HEK293 (cell line): ENCODE results near the gene MAGI2.

Experiments
- CTCF ChIA-PET: fragments of 350-600 bp; formaldehyde crosslinking; extraction: SDS; loops from one replicate; lab custom pipeline; 2021; ENCODE audit warnings: antibody characterized with exemption; lab: Yijun Ruan, JAX
- POLR2A ChIA-PET: fragments of 300-600 bp; formaldehyde crosslinking; extraction: SDS; loops from one replicate; lab custom pipeline; 2020; ENCODE audit warnings: antibody characterized with exemption, inconsistent platforms; lab: Yijun Ruan, JAX
- H3K27ac ChIP-seq: fragments of 200-500 bp; sonication (Bioruptor generic); 2 replicates; pipeline ENCODE4 v1.5.1; 2014; ENCODE audit warnings: low read depth, low read length, control low read depth, inconsistent platforms; ENCODE audit errors: extremely low read depth
- H3K36me3 ChIP-seq, 2 experiments: fragments of 200-500 bp in 1 of 2; sonication (Bioruptor generic) in 1 of 2; 1 replicate in 1 of 2; 2 replicates in 1 of 2; pipeline ENCODE4 v1.5.1; 2014 to 2017; ENCODE audit warnings: inconsistent platforms in 2 of 2, low read length in 2 of 2; ENCODE audit not compliant: control insufficient read depth in 2 of 2, insufficient read depth in 1 of 2
- H3K4me1 ChIP-seq: fragments of 200-500 bp; sonication (Bioruptor generic); 2 replicates; pipeline ENCODE4 v1.5.1; 2014; ENCODE audit warnings: mild to moderate bottlenecking, low read length, inconsistent platforms; ENCODE audit not compliant: control insufficient read depth, insufficient read depth
- H3K4me3 ChIP-seq: 2 replicates; pipeline ENCODE4 v1.5.1; 2011; ENCODE audit warnings: low read depth, mild to moderate bottlenecking, control low read depth, low read length, moderate library complexity
- H3K9me3 ChIP-seq: fragments of 200-500 bp; sonication (Bioruptor generic); 2 replicates; pipeline ENCODE4 v1.5.1; 2014; ENCODE audit warnings: low read depth, low read length, inconsistent platforms; ENCODE audit not compliant: control insufficient read depth, insufficient read depth
- GLIS1 ChIP-seq: fragments of 450-650 bp; formaldehyde crosslinking; IDR thresholded peaks from 2 replicates; pipeline ENCODE4 v1.5.1; 2016; ENCODE audit warnings: missing biosample characterization, missing genetic modification characterization
- KLF17 ChIP-seq: fragments of 450-650 bp; formaldehyde crosslinking; IDR thresholded peaks from 2 replicates; pipeline ENCODE4 v1.5.1; 2016; ENCODE audit warnings: missing biosample characterization, missing genetic modification characterization
- MYNN ChIP-seq: fragments of 450-650 bp; formaldehyde crosslinking; IDR thresholded peaks from 2 replicates; pipeline ENCODE4 v1.5.1; 2016; ENCODE audit warnings: missing biosample characterization, missing genetic modification characterization, borderline replicate concordance
- PATZ1 ChIP-seq: fragments of 450-650 bp; formaldehyde crosslinking; IDR thresholded peaks from 2 replicates; pipeline ENCODE4 v1.5.1; 2016; ENCODE audit warnings: missing biosample characterization, missing genetic modification characterization
- PBX3 ChIP-seq: sonication (generic); formaldehyde crosslinking; IDR thresholded peaks from 2 replicates; pipeline ENCODE4 v1.8.1; 2022; ENCODE audit warnings: mild to moderate bottlenecking, moderate library complexity, missing genetic modification reagents
- PRDM4 ChIP-seq: fragments of 450-650 bp; formaldehyde crosslinking; IDR thresholded peaks from 2 replicates; pipeline ENCODE4 v1.5.1; 2017; ENCODE audit warnings: missing biosample characterization, missing genetic modification characterization
- SALL2 ChIP-seq: fragments of 450-650 bp; formaldehyde crosslinking; IDR thresholded peaks from 2 replicates; pipeline ENCODE4 v1.5.0; 2017; ENCODE audit warnings: missing biosample characterization, mild to moderate bottlenecking, missing genetic modification characterization, borderline replicate concordance
- YY1 ChIP-seq: fragments of 450-650 bp; formaldehyde crosslinking; IDR thresholded peaks from 2 replicates; pipeline ENCODE4 v1.5.1; 2018; ENCODE audit warnings: missing biosample characterization, missing genetic modification characterization
- ZBTB10 ChIP-seq: fragments of 450-650 bp; formaldehyde crosslinking; IDR thresholded peaks from 2 replicates; pipeline ENCODE4 v1.5.1; 2016; ENCODE audit warnings: missing biosample characterization, missing genetic modification characterization
- ZFHX2 ChIP-seq: fragments of 450-650 bp; formaldehyde crosslinking; conservative IDR thresholded peaks from 2 replicates; pipeline ENCODE4 v1.5.1; 2016; ENCODE audit warnings: missing biosample characterization, missing genetic modification characterization
- ZNF184 ChIP-seq: fragments of 450-650 bp; IDR thresholded peaks from 2 replicates; pipeline ENCODE4 v1.5.1; 2018; ENCODE audit warnings: missing biosample characterization, mild to moderate bottlenecking, missing genetic modification characterization
- ZNF202 ChIP-seq: fragments of 450-650 bp; formaldehyde crosslinking; IDR thresholded peaks from 2 replicates; pipeline ENCODE4 v1.5.1; 2016; ENCODE audit warnings: missing biosample characterization, missing genetic modification characterization, borderline replicate concordance
- ZNF24 ChIP-seq: fragments of 450-650 bp; formaldehyde crosslinking; IDR thresholded peaks from 2 replicates; pipeline ENCODE4 v1.5.1; 2016; ENCODE audit warnings: missing biosample characterization, missing genetic modification characterization
- ZNF274 ChIP-seq, 2 experiments: fragments of 200-500 bp in 1 of 2; fragments of 450-650 bp in 1 of 2; sonication (Bioruptor generic) in 1 of 2; formaldehyde crosslinking in 1 of 2; IDR thresholded peaks; 2 replicates each; pipeline versions ENCODE4 v1.5.1 to v1.6.1; 2014 to 2016; ENCODE audit warnings: borderline replicate concordance in 1 of 2, inconsistent platforms in 1 of 2, low read length in 1 of 2, missing biosample characterization in 1 of 2, missing genetic modification characterization in 1 of 2
- ZNF366 ChIP-seq: fragments of 450-650 bp; formaldehyde crosslinking; conservative IDR thresholded peaks from 2 replicates; pipeline ENCODE4 v1.5.1; 2016; ENCODE audit warnings: missing biosample characterization, missing genetic modification characterization
- ZNF394 ChIP-seq: fragments of 450-650 bp; formaldehyde crosslinking; IDR thresholded peaks from 2 replicates; pipeline ENCODE4 v1.5.1; 2016; ENCODE audit warnings: missing biosample characterization, missing genetic modification characterization, mild to moderate bottlenecking, moderate library complexity, borderline replicate concordance
- ZNF561 ChIP-seq: fragments of 450-650 bp; IDR thresholded peaks from 2 replicates; pipeline ENCODE4 v1.5.1; 2018; ENCODE audit warnings: missing biosample characterization, missing genetic modification characterization, borderline replicate concordance
- ZNF670 ChIP-seq: fragments of 450-650 bp; formaldehyde crosslinking; IDR thresholded peaks from 2 replicates; pipeline ENCODE4 v1.5.1; 2016; ENCODE audit warnings: missing biosample characterization, missing genetic modification characterization, low read depth
- ZNF677 ChIP-seq: fragments of 450-650 bp; IDR thresholded peaks from 2 replicates; pipeline ENCODE4 v1.5.0; 2018; ENCODE audit warnings: missing biosample characterization, mild to moderate bottlenecking, missing genetic modification characterization, moderate library complexity
- ZNF692 ChIP-seq: fragments of 450-650 bp; formaldehyde crosslinking; IDR thresholded peaks from 2 replicates; pipeline ENCODE4 v1.5.1; 2016; ENCODE audit warnings: missing biosample characterization, missing genetic modification characterization
- ZNF785 ChIP-seq: fragments of 450-650 bp; formaldehyde crosslinking; IDR thresholded peaks from 2 replicates; pipeline ENCODE4 v1.5.1; 2016; ENCODE audit warnings: missing biosample characterization, missing genetic modification characterization

Gene MAGI2

GRCh38 chr7:78959477-78959876 lies 494.0 kb downstream of the MAGI2 start (continued):
- TF ChIP-seq ZNF785 (tag by site-specific recombination): no peak
- no peak for TF ChIP-seq ZNF184 (tag by site-specific recombination)
- no peak for TF ChIP-seq GLIS1 (tag by site-specific recombination)
- TF ChIP-seq KLF17: no peak
- TF ChIP-seq PATZ1 (tag by site-specific recombination): no peak
- TF ChIP-seq ZFHX2 (tag by site-specific recombination): no peak

- Histone ChIP-seq H3K36me3 (no peaks in the 10 kb centered on the region), H3K9me3 (no peaks in the 10 kb centered on the region), H3K4me1 (no peaks in the 10 kb centered on the region), H3K27ac (no peak overlapping the region), H3K4me3 (no peak overlapping the region)
- POLR2A ChIA-PET: no interaction called here
- TF ChIP-seq ZNF677 (tag by site-specific recombination) (no peak), ZNF202 (no peak), ZNF366 (tag by site-specific recombination) (peak; percentile 56; the same call in 1 of the 2 replicates)
- TF ChIP-seq, all 188 proteins: peak for 1
- CTCF ChIA-PET: no interaction called here
Measured at GRCh38 chr7:78955329-78955728, 498.1 kb downstream of the MAGI2 start.

GRCh38 chr7:78953726-78954363 lies 499.6 kb downstream of the MAGI2 start:
- no peak overlapping the region for H3K4me3 ChIP-seq
- POLR2A ChIA-PET: no interaction called here
- H3K9me3 ChIP-seq: no peaks in the 10 kb centered on the region
- CTCF ChIA-PET: no interaction called here
- no peak overlapping the region for H3K27ac ChIP-seq
- no peaks in the 10 kb centered on the region for H3K4me1 ChIP-seq
- H3K36me3 ChIP-seq: no peaks in the 10 kb centered on the region
- no peak for TF ChIP-seq ZNF692 (tag by site-specific recombination)
- no peak for TF ChIP-seq ZNF561
- no peak for TF ChIP-seq YY1 (tag by site-specific recombination)
- no peak for TF ChIP-seq ZNF670
- TF ChIP-seq SALL2 (tag by site-specific recombination): no peak
- TF ChIP-seq ZBTB10 (tag by site-specific recombination): no peak
- TF ChIP-seq GLIS1 (tag by site-specific recombination): no peak
- no peak for TF ChIP-seq ZNF24
- TF ChIP-seq ZNF394: no peak
- TF ChIP-seq MYNN (tag by site-specific recombination): no peak
- no peak for TF ChIP-seq PBX3
- no peak for TF ChIP-seq ZNF274 (IDR thresholded peaks at IDR 0.05; ENCODE audit: low read length)
- TF ChIP-seq ZNF274 (tag by site-specific recombination; IDR thresholded peaks at IDR 0.05; ENCODE audit: borderline replicate concordance): no peak
- no peak for TF ChIP-seq PRDM4
